ENCODE measurements around the gene AKT1S1.
"Not testable (repeated sequence)": the region's sequence is repeated elsewhere in the genome, so short reads cannot be mapped to it uniquely, and the experiment has no call there.

AKT1S1 gene

DNA sequence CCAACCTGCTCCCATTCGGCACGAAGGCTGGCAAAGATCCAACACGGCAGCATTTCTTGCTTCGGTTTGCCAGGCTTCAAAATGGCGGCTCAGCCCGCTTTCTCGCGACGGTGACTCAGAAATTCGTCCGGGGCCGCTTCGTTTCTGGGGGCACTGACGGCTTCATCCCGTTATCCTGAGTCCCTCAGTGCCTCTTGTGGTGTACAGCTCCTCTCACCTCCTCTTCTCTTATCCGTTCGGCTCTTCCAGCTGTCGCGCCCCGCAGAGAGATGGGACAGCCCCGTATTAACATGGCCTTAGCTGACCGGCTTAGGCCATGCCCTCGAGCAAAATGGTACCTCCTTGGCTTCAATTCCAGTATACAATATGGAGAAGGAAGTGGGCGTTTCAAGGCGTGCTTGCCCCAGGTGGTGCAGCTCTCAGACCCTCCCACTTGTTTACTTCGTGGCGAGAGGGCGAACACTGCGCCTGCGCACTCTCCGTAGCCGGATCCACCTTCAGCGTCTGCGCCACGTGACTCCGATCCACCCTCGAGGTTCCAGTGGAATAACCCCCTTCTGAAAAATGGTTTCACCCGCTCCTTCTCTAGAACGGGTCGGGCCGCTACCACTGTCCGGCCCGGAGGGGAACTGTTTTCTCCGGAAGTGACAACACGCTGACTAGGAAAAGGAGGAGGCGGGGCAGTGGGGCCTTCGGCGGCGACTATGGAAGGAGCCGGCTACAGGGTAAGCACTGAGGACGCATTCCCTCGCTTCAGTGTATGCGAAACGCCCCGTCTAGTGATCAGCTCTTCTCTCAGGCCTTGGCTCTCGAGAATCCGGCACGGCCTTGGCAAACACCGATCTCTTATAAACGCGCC lies at the start of gene AKT1S1, which contains the start of gene TBC1D17:
Gene AKT1S1, minus strand, starts transcription at position 336 of the 859 bp plus-strand sequence. CDS start 4,060 bp downstream, outside the sequence.
Gene TBC1D17, plus strand, starts transcription at position 683 of the 859 bp plus-strand sequence. Its CDS starts 22 bp downstream, at position 705.
- DNase-seq, result peak; percentile 100

DNA sequence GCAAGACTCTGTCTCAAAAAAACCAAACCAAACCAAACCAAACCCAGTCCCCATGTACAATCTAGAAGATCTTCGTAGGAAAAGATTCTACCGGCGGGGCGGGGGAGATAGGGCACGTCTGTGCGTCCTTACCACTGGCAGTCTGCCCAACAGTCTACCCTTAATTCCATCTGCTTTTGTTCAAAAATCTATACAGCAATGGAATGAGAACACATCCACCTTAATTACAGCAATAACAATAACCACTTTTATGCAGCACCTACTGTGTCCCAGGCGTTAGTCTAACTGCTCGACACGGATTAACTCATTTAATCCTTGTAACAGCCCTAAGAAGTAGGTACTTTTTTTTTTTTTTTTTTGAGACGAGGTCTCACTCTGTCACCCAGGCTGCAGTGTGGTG lies 49.4 kb upstream of the AKT1S1 start:
- no peak for DNase-seq

- DNase-seq, result no peak
Measured at GRCh38 chr19:49925486-49925885, 48.3 kb upstream of the AKT1S1 start.

DNA sequence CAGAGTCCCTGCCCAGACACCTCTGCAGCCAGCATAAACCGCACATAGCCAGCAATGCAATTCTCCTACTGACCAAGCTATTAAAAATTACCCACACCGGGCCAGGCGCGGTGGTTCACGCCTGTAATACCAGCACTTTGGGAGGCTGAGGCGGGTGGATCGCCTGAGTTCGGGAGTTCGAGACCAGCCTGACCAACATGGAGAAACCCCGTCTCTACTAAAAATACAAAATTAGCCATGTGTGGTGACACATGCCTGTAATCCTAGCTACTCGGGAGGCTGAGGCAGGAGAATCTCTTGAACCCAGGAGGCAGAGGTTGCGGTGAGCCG lies 47.7 kb upstream of the AKT1S1 start:
- DNase-seq, result not testable (repeated sequence)

DNA sequence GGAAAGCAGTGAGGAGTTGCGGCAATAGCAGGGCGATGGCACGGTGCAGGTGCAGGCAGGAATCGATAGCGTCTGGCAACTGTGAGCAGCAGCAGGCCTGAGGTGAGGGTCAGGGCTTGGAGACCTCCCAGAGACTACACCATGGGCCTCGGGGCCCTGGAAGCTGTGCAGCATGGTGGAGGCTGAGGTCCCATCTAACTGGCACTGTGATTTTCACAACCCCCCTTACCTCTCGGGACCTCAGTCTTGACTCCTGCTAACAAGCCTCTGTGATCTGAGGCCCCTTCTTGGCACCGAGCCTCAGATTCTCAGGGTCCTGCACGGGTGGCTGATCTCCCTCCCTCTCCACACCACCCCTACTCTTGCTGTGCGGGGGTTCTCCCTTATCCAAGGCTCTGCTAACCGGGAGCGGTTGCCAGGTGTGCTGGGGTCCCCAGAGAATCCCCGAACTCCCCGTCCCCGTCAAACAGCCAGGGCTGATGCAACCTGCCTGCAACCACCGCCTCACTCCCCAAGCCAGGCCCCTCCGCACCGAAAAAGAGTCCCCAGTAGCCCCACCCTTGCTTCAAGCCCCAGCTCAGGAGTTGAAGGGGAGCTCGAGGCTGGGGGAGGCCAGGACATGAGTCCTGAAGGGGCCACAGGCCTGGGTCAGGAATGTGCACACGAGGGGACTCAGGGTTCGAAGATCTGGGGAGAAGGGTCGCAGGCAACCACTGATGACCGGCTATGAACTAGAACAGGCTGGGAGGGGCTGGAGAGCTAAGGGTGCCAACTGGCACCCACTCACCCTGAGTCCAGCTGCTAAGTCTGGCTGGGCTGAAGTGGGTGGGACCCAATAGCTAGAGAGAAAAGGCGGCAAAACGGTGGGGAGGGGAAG lies 47.1 kb upstream of the AKT1S1 start:
- DNase-seq, result no peak

DNA sequence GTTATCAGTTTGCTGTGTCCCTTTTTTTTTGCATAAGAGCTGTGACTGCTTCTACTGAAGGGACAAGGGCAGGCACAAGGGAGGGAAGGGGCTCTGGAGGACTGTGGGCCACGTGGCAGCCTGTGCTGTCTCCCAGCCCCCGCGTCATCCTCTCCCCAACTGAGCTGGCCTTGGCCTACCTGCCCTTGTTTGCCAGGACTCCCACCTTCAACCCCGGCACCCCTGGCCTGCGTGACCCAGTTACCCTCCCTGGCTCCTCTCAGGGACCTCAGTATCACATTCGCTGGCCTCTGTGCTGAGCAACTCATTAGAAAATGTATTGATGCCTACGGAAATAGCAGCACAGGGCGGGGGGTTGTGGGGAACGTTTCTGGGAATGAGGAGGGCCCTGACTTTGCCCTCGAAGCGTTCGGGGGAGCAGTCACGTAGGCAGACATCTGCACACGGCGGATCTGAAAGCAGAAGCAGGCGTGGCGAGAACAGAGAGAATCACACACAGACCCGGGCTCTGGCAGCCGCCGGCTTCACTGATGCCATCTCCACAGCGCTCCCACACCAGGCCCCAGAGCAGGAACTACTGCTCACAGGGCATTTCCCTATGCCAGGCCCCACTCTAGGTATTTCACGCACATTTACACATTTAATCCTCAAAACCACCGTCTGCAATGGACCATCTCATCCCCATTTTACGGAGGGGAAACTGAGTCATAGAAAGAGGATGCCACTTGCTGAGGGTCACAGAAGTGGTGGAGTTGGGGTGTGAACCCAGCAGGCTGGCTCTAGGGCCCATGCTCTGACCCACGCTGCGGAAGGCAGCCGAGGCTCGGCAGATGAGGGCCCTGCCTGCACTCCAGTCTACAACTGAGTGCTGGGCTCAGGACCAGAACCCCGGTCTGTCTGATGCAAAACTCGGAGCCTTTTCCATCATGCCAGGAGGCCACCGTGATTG lies 46.2 kb upstream of the AKT1S1 start:
- no peak for DNase-seq

DNA sequence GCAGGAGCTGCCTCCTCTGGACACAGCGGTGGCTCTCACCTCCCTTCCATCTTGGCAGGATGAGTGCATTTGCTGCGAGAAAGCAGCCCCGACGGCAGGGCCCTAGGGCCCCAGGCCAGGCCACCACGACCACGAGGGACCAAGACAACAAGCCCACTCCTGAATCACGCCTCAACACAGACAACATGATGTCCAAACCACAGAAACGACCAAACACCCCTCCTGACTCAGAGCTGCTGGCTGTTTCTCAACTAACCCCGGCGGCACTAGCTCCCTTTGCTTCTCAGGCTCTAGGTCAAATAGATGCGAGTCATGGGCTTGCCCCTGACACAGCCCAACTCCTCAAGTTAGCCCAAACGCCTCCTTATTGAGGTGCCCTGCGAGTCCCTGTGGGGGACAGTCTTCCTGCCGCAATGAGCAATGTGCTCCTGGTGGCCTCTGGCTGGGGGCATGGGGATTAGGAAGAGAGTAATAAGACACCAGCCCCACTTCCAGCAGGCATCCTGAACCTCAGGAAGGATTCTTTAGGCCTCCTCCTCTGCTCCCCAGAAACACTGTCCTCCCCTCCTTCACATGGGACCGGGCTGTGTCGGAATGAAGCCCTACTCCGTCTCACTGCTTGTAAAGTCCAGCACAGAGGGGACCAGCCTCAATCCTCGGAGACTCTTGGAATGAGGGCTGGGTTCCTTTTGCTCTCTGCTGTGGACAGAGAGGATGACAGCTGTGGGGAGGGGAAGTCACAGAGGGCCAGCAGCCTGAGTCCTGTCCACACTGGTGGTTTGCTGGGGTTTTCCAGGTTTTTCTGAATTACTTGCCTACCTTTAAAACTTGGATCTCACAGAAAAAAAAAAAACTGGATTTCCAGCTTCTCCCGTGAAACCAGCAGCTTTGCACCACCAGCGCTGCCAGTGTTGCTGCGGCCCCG lies 45.0 kb upstream of the AKT1S1 start:
- DNase-seq, result no peak

DNA sequence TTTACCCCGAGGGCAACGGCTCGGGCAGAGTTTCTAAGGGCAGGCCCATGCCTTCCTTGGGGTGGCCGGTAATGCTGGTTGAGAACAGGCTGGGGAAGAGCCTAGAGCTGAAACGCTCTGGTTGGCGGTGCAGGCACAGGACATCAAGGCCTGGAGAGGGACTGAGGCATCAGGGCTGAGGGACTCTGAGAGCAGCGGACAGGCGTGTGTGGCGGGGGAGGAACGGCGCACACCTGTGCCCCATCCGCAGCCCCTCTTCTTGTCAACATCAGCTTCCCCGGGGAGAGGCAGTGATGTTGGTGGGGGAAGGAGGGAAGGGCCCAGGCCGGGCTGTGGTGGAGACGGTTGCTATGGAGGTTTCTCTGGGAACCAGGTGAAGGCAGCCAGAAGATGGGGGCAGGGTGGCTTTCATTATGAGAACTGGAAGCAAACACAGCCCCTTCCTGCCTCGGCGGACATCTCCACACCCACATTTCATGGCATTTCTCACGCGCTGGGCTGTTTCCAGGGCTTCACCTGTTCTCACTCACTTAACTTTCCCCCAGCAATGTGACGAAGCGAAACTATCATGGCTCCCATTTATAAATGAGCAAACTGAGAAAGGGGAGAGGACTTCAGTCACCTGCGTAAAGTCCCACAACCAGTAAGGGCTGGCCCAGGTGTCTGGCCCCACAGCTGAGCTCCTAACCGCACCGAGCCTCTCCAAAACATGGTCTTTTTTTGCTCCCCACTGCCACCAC lies 43.6 kb upstream of the AKT1S1 start:
- DNase-seq, result no peak

GRCh38 chr19:49918089-49918488 lies 40.9 kb upstream of the AKT1S1 start:
- DNase-seq, result no peak

- no peak for DNase-seq
Measured at GRCh38 chr19:49916839-49917733, 39.9 kb upstream of the AKT1S1 start.

DNA sequence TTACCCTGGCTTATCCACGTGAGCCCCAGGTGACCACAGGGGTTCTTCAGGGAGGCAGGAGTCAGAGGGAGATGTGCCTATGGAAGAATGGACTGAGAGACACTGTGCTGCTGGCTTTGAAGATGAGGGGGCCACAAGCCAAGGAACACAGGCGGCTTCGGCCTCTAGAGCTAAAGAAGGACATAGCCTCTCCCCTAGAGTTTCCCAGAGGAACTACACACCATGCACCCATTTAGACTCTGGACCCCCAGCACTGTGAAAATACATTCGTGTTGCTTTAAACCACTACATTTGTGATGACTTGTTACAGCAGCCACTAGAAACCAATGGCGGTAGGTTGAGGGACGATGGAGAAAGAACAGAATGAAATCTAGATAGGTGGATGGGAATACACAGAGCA lies 38.1 kb upstream of the AKT1S1 start:
- DNase-seq, result no peak

- DNase-seq, result no peak
Measured at GRCh38 chr19:49913720-49914119, 36.6 kb upstream of the AKT1S1 start.

- no peak for DNase-seq
Measured at GRCh38 chr19:49912965-49913685, 36.0 kb upstream of the AKT1S1 start.

- DNase-seq, result no peak
Measured at GRCh38 chr19:49911381-49912145, 34.4 kb upstream of the AKT1S1 start.

DNA sequence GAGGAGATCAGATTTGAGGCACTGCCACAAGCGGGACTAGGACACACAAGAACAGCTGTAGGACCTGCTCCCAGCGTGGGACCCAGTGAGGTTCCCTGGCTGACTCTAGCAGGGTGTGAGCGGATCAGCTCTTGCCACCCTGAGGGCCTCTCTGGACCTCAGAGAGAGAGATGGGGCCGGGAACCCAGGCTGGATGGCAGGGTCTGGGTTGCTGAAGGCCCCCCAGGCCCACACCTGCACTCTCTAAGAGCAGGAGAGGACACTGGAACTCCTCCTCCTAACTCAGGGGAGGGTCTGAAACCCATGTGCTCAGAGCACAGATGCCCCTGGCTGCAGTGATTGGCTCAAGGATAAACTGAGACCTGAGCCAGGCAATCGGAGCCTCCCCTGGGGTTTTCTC lies 33.0 kb upstream of the AKT1S1 start:
- DNase-seq, result no peak

- DNase-seq, result no peak
Measured at GRCh38 chr19:49908480-49909420, 31.6 kb upstream of the AKT1S1 start.
